Natural killer cell (primary cell): Measurements from ENCODE around the gene PXMP4. TPM values are rescaled to one million over a fixed set of nuclear protein-coding genes. Genes with fewer than 3 reads are reported as not detected.

ENCODE experiments used
- ATAC-seq, 3 donors: fragments of 150-1000 bp in 2 of 3; fragments of 200-7000 bp in 1 of 3; cut with Tn5 transposase; 1 replicate in 1 of 3; 2 replicates in 2 of 3; pipeline ENCODE4 v1.10.0; 2021; ENCODE audit warnings: mild to moderate bottlenecking in 2 of 3, moderate library complexity in 2 of 3
- DNase-seq, 2 donors: peaks; one replicate each; pipeline versions ENCODE4 v3.0.0 to v3.0.0-alpha.2; 2013 to 2021; ENCODE audit warnings: mixed read lengths in 1 of 2
- H3K27ac ChIP-seq: one replicate; pipeline ENCODE4 v1.5.1; 2013; ENCODE audit warnings: mild to moderate bottlenecking, low read length
- H3K27me3 ChIP-seq: one replicate; pipeline ENCODE4 v1.6.1; 2013; ENCODE audit warnings: low read length; ENCODE audit not compliant: control insufficient read depth, insufficient read depth
- H3K36me3 ChIP-seq: one replicate; pipeline ENCODE4 v1.6.1; 2013; ENCODE audit warnings: low read length; ENCODE audit not compliant: control insufficient read depth, insufficient read depth
- H3K4me1 ChIP-seq: one replicate; pipeline ENCODE4 v1.6.1; 2013; ENCODE audit warnings: low read length; ENCODE audit not compliant: control insufficient read depth, insufficient read depth
- H3K4me3 ChIP-seq: one replicate; pipeline ENCODE4 v1.5.1; 2013; ENCODE audit warnings: low read length
- H3K9me3 ChIP-seq: one replicate; pipeline ENCODE4 v1.6.1; 2013; ENCODE audit warnings: low read length; ENCODE audit not compliant: control insufficient read depth, insufficient read depth
- H3K27ac Mint-ChIP-seq, 2 donors: one replicate each; pipeline ENCODE4 v1.8.0; 2022; ENCODE audit warnings: mild to moderate bottlenecking in 2 of 2, mixed read lengths in 2 of 2, moderate library complexity in 1 of 2
- H3K27me3 Mint-ChIP-seq, 2 donors: one replicate each; pipeline ENCODE4 v1.8.0; 2022; ENCODE audit warnings: low read depth in 2 of 2, mixed read lengths in 2 of 2
- H3K36me3 Mint-ChIP-seq: one replicate; pipeline ENCODE4 v1.8.0; 2022; ENCODE audit warnings: mixed read lengths
- H3K4me1 Mint-ChIP-seq, 2 donors: one replicate each; pipeline ENCODE4 v1.8.0; 2022; ENCODE audit warnings: mixed read lengths in 2 of 2
- H3K4me3 Mint-ChIP-seq: one replicate; pipeline ENCODE4 v1.8.0; 2022; ENCODE audit warnings: mild to moderate bottlenecking, moderate library complexity, mixed read lengths
- H3K9me3 Mint-ChIP-seq, 2 donors: one replicate each; pipeline ENCODE4 v1.8.0; 2022; ENCODE audit warnings: mixed read lengths in 2 of 2
- CTCF ChIP-seq: fragments of 200-600 bp; IDR thresholded peaks from one replicate; pipeline ENCODE4 v1.8.0; 2022; ENCODE audit warnings: antibody characterized with exemption
- WGBS: methylation state at CpG from one replicate; pipeline ENCODE4 v1.1.7; 2013; ENCODE audit warnings: missing lambda C conversion rate; ENCODE audit not compliant: insufficient coverage; 5-methylcytosine and 5-hydroxymethylcytosine counted together
- intact Hi-C: fragments of 100-400 bp; cut with micrococcal nuclease; formaldehyde crosslinking; loops from one replicate; pipeline ENCODE4 v1.14.2; 2022
- total RNA-seq, 4 donors: library from RNA; stranded (reverse); fragments of 120-200 nt in 1 of 4; gene quantifications; one replicate each; pipeline versions ENCODE4 v1.2.3 to v1.2.4, GENCODE V29; 2013 to 2022

The PXMP4 gene
- total RNA-seq, 3 donors from 2014 or later (not counting 1 experiment from before 2014, with no cell fraction given), result 4.7 to 6.6 (median 6.2) TPM

DNA sequence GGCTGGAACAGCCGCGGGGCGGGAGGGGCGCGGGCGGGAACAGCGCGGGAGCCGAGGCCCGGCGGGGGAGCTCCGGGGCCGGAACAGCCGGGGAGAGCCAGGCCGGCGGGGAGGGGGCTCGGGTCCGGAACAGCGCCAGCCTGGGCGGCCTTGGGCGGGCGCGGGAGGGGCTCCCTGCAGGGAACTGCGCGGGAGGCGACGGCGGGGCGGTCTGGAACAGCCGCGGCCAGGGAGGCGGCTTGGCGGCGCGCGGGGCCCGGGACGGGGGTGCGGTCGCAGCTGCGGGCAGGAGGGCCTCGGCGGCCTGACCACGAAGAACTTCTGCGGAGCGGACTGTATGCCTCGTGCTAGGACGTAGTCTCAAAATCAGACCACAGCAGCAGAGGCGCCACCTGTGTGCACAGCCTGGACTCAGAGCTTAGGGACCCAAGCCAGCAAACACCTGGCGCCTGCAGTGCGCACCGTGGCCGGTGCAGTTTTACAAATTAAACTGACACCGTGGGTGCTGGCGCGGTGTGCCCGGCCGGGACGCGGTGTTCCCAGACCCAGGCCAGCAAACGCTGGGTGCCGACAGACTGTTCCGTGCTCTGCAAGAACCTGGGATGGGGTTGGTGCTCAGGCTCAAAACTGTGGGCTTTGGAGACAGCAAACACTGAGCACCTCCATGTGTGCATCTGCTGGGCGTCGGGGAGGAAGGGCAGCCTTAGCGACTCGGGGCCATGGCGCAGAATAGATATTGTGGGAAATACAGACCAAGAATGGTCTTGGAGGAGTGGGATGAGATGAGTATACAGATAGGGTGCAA is 12.3 kb upstream of the PXMP4 start:
- ATAC-seq (peak; percentile 25 to 54 (median 49)), DNase-seq (no peak)
- Histone ChIP-seq H3K4me3 (peak overlapping the region; percentile 47), H3K4me1 (peaks cover 27% of the 10 kb centered on the region), H3K27ac (peak overlapping the region; percentile 36), H3K36me3 (no peaks in the 10 kb centered on the region), H3K27me3 (no peaks in the 10 kb centered on the region), H3K9me3 (peaks cover 7% of the 10 kb centered on the region)
- TF ChIP-seq CTCF, result no peak
- Mint-ChIP-seq H3K36me3 (no peaks in the 10 kb centered on the region), H3K27me3 (no peaks in the 10 kb centered on the region), H3K4me3 (peak overlapping the region; percentile 78), H3K9me3 (peaks cover 4 to 8% of the 10 kb centered on the region in 2 donors), H3K27ac (peak overlapping the region; percentile 35 to 98), H3K4me1 (peaks cover 16 to 25% of the 10 kb centered on the region in 2 donors)
- WGBS, result under 1% methylated on average over 68 of the region's 68 CpGs
- intact Hi-C loops, result loop anchor here (1.0 kb wide), 1 partner anchor 12 kb away; the partner anchor contains the start of gene PXMP4

GRCh38 chr20:33731693-33732165 is 11.6 kb upstream of the PXMP4 start, which contains the start of gene ZNF341:
Gene ZNF341, plus strand, starts transcription at chr20:33731996. Its CDS starts 26 bp downstream, at chr20:33732022.
- no peaks in the 10 kb centered on the region for H3K36me3 Mint-ChIP-seq
- H3K27me3 Mint-ChIP-seq, result no peaks in the 10 kb centered on the region
- H3K4me1 Mint-ChIP-seq, result peaks cover 16 to 25% of the 10 kb centered on the region in 2 donors
- 2% methylated on average over 57 of the region's 57 CpGs for WGBS
- ATAC-seq (peak; percentile 87 to 94 (median 88)), DNase-seq (peak; percentile 87 to 93)
- peak within 1 kb of the TSS; percentile 89 to 98 for H3K27ac Mint-ChIP-seq
- peaks cover under 1 to 5% of the 10 kb centered on the region in 2 donors for H3K9me3 Mint-ChIP-seq
- intact Hi-C loops, result loop anchor here (1.0 to 2.0 kb wide), 2 partner anchors 11 to 275 kb away; partner anchors contain the start of gene PXMP4
- Histone ChIP-seq H3K27me3 (no peaks in the 10 kb centered on the region), H3K27ac (peak within 1 kb of the TSS; percentile 73), H3K9me3 (peaks cover 2% of the 10 kb centered on the region), H3K4me3 (peak within 1 kb of the TSS; percentile 65), H3K36me3 (no peaks in the 10 kb centered on the region), H3K4me1 (peaks cover 27% of the 10 kb centered on the region)
- TF ChIP-seq CTCF, result peak; percentile 65
- H3K4me3 Mint-ChIP-seq, result peak within 1 kb of the TSS; percentile 90

DNA sequence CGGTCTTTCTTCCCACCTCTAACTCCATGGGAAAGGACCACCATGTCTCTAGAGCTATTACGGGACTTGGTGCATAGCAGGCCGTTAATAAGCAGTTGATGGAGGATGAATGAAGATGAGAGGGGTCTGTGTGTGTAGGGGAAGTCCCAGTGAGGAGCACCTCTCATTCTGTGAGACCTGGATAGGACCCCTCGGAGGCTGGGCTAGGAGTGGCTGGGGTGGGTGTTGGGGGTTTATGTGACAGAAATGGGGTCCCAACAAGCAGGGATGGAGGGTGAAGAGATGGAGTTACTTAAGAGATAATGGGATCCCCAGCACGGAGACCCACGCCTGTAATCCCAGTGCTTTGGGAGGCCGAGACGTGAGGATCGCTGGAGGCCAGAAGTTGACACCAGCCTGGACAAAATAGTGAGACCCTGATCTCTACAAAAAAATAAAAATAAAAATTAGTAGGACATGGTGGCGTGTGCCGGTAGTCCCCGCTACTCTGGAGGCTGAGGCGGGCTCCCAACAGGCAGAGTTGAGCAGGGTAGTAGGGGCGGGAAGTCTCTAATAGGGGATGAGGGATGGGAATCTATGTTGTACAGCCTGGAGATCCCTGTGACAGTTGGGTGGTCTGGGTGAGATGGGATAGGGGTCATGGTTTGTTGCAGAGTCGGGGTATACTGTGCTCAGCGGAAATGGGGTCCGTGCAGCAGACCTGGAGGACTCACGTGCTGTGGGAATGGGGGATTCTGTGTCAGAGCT is 11.0 kb upstream of the PXMP4 start:
- H3K27ac Mint-ChIP-seq, result peak overlapping the region; percentile 89 to 98
- Histone ChIP-seq H3K4me1 (peaks cover 27% of the 10 kb centered on the region), H3K9me3 (no peaks in the 10 kb centered on the region), H3K4me3 (peak overlapping the region; percentile 65), H3K36me3 (no peaks in the 10 kb centered on the region), H3K27me3 (no peaks in the 10 kb centered on the region), H3K27ac (peak overlapping the region; percentile 73)
- H3K36me3 Mint-ChIP-seq, result no peaks in the 10 kb centered on the region
- no peak for TF ChIP-seq CTCF
- intact Hi-C loops, result loop anchor here (2.0 kb wide), 1 partner anchor 274 kb away; no protein-coding TSS in a partner anchor
- DNase-seq (no peak), ATAC-seq (no peak)
- peaks cover 0 to 2% of the 10 kb centered on the region in 2 donors for H3K9me3 Mint-ChIP-seq
- 84% methylated on average over 18 of the region's 18 CpGs for WGBS
- H3K27me3 Mint-ChIP-seq, result no peaks in the 10 kb centered on the region
- peak overlapping the region; percentile 90 for H3K4me3 Mint-ChIP-seq
- peaks cover 16 to 25% of the 10 kb centered on the region in 2 donors for H3K4me1 Mint-ChIP-seq
